GM13977 (cell line): ENCODE results near the gene SYTL3.

Experiments used
- DNase-seq: peaks from one replicate; pipeline ENCODE4 v3.0.0; 2012; ENCODE audit warnings: low spot score
- CTCF ChIP-seq: IDR thresholded peaks from 2 replicates; pipeline ENCODE4 v1.5.1; 2012; ENCODE audit warnings: mild to moderate bottlenecking, control low read depth; ENCODE audit not compliant: insufficient read depth; ENCODE audit errors: extremely low read depth, missing control alignments
- in situ Hi-C: fragments of 300-500 bp; cut with MboI; formaldehyde crosslinking; loops from one replicate; pipeline ENCODE4 v1.12.0; 2022; ENCODE audit warnings: low sequenced_read_pairs, low pct_unique_long_range_greater_than_20kb, mixed read lengths, inconsistent platforms; ENCODE audit not compliant: unreplicated experiment

The SYTL3 gene

GRCh38 chr6:158793432-158793831, 143.6 kb downstream of the SYTL3 start:
- in situ Hi-C loops: loop anchor here (10.0 kb wide), 1 partner anchor 181 kb away; no protein-coding TSS in a partner anchor

GRCh38 chr6:158795516-158795915, 145.7 kb downstream of the SYTL3 start:
- no peak for TF ChIP-seq CTCF
- in situ Hi-C loops: loop anchor here (10.0 kb wide), 1 partner anchor 179 kb away; no protein-coding TSS in a partner anchor
- DNase-seq: no peak

More at GRCh38 chr6:158793432-158793831, 143.6 kb downstream of the SYTL3 start:
- no peak for DNase-seq
- TF ChIP-seq CTCF: peak; percentile 61

- DNase-seq: no peak
- TF ChIP-seq CTCF: no peak
- in situ Hi-C loops: loop anchor here (10.0 kb wide), 1 partner anchor 178 kb away; no protein-coding TSS in a partner anchor
These were observed 146.5 kb downstream of the SYTL3 start for GRCh38 chr6:158796353-158796752.

- DNase-seq: no peak
- in situ Hi-C loops: loop anchor here (10.0 kb wide), 1 partner anchor 177 kb away; no protein-coding TSS in a partner anchor
- no peak for TF ChIP-seq CTCF
These were observed 147.8 kb downstream of the SYTL3 start for GRCh38 chr6:158797331-158798310.

GRCh38 chr6:158798311-158798710, 148.5 kb downstream of the SYTL3 start:
- no peak for DNase-seq
- no peak for TF ChIP-seq CTCF
- in situ Hi-C loops: loop anchor here (10.0 kb wide), 1 partner anchor 176 kb away; no protein-coding TSS in a partner anchor

- TF ChIP-seq CTCF: no peak
- DNase-seq: no peak
- in situ Hi-C loops: loop anchor here (10.0 kb wide), 1 partner anchor 176 kb away; no protein-coding TSS in a partner anchor
These were observed 149.4 kb downstream of the SYTL3 start for GRCh38 chr6:158799051-158799792.
